KMS-11 (cell line): ENCODE data around the gene GABBR2.

Source experiments
- H2AFZ ChIP-seq: fragments of 200-600 bp; sonication (generic); 2 replicates; pipeline ENCODE4 v1.6.1; 2016; ENCODE audit warnings: antibody characterized with exemption, mixed run types, low read depth
- H3K27ac ChIP-seq: fragments of 200-600 bp; sonication (generic); 2 replicates; pipeline ENCODE4 v1.6.1; 2016; ENCODE audit warnings: mild to moderate bottlenecking, mixed run types
- H3K27me3 ChIP-seq: fragments of 200-600 bp; sonication (generic); 2 replicates; pipeline ENCODE4 v1.6.1; 2017; ENCODE audit warnings: mild to moderate bottlenecking, low read depth, mixed run types, moderate library complexity; ENCODE audit not compliant: insufficient read depth
- H3K36me3 ChIP-seq: fragments of 200-600 bp; sonication (generic); 2 replicates; pipeline ENCODE4 v1.6.1; 2017; ENCODE audit warnings: mild to moderate bottlenecking, mixed run types; ENCODE audit not compliant: insufficient read depth
- H3K4me1 ChIP-seq: fragments of 200-600 bp; sonication (generic); 2 replicates; pipeline ENCODE4 v1.6.1; 2016; ENCODE audit warnings: mild to moderate bottlenecking, low read depth, mixed run types; ENCODE audit not compliant: poor library complexity, severe bottlenecking
- H3K4me2 ChIP-seq: fragments of 200-600 bp; sonication (generic); 2 replicates; pipeline ENCODE4 v1.7.0; 2016; ENCODE audit warnings: mild to moderate bottlenecking, mixed run types
- H3K4me3 ChIP-seq: fragments of 200-600 bp; sonication (generic); IDR thresholded peaks from 2 replicates; pipeline ENCODE4 v1.6.1; 2017; ENCODE audit warnings: low read depth, low read length, mixed read lengths; ENCODE audit not compliant: insufficient read depth
- H3K79me2 ChIP-seq: fragments of 200-600 bp; sonication (generic); 2 replicates; pipeline ENCODE4 v1.6.1; 2016; ENCODE audit warnings: low read depth, mixed run types; ENCODE audit not compliant: insufficient read depth
- H3K9ac ChIP-seq: fragments of 200-600 bp; sonication (generic); 2 replicates; pipeline ENCODE4 v1.6.1; 2016; ENCODE audit warnings: mild to moderate bottlenecking, mixed run types
- H4K20me1 ChIP-seq: fragments of 200-600 bp; sonication (generic); 2 replicates; pipeline ENCODE4 v1.6.1; 2016; ENCODE audit warnings: mild to moderate bottlenecking, mixed run types; ENCODE audit not compliant: insufficient read depth
- CTCF ChIP-seq: fragments of 200-600 bp; sonication (generic); conservative IDR thresholded peaks from 2 replicates; pipeline ENCODE4 v1.6.1; 2017; ENCODE audit warnings: low read depth, mild to moderate bottlenecking, antibody characterized with exemption, low read length, moderate library complexity, mixed read lengths

Gene GABBR2

GRCh38 chr9:98306384-98307145, 402.2 kb downstream of the GABBR2 start:
- Histone ChIP-seq H3K9ac (no peak overlapping the region), H3K4me1 (no peaks in the 10 kb centered on the region), H3K27ac (no peak overlapping the region), H4K20me1 (no peaks in the 10 kb centered on the region), H3K79me2 (no peaks in the 10 kb centered on the region), H3K36me3 (no peaks in the 10 kb centered on the region), H3K27me3 (no peaks in the 10 kb centered on the region), H3K4me2 (no peak overlapping the region), H2AFZ (no peak overlapping the region), H3K4me3 (no peak overlapping the region)
- no peak for TF ChIP-seq CTCF

- no peak overlapping the region for H3K4me2 ChIP-seq
- no peaks in the 10 kb centered on the region for H3K79me2 ChIP-seq
- no peaks in the 10 kb centered on the region for H3K27me3 ChIP-seq
- H3K27ac ChIP-seq = no peak overlapping the region
- no peak overlapping the region for H3K9ac ChIP-seq
- no peak for TF ChIP-seq CTCF
- H3K4me1 ChIP-seq = no peaks in the 10 kb centered on the region
- no peaks in the 10 kb centered on the region for H3K36me3 ChIP-seq
- H3K4me3 ChIP-seq = no peak overlapping the region
- H4K20me1 ChIP-seq = no peaks in the 10 kb centered on the region
- no peak overlapping the region for H2AFZ ChIP-seq
These were observed 404.4 kb downstream of the GABBR2 start for GRCh38 chr9:98304381-98304780.

GRCh38 chr9:98303633-98304125, 405.1 kb downstream of the GABBR2 start:
- Histone ChIP-seq H3K4me2 (no peak overlapping the region), H3K9ac (no peak overlapping the region), H3K27me3 (no peaks in the 10 kb centered on the region), H2AFZ (no peak overlapping the region), H4K20me1 (no peaks in the 10 kb centered on the region), H3K79me2 (no peaks in the 10 kb centered on the region), H3K27ac (no peak overlapping the region), H3K4me3 (no peak overlapping the region), H3K36me3 (no peaks in the 10 kb centered on the region), H3K4me1 (no peaks in the 10 kb centered on the region)
- TF ChIP-seq CTCF = no peak

- no peak for TF ChIP-seq CTCF
- Histone ChIP-seq H3K27ac (no peak overlapping the region), H3K79me2 (no peaks in the 10 kb centered on the region), H3K4me1 (no peaks in the 10 kb centered on the region), H3K4me3 (no peak overlapping the region), H3K9ac (no peak overlapping the region), H2AFZ (no peak overlapping the region), H3K4me2 (no peak overlapping the region), H3K27me3 (no peaks in the 10 kb centered on the region), H3K36me3 (no peaks in the 10 kb centered on the region), H4K20me1 (no peaks in the 10 kb centered on the region)
These were observed 405.6 kb downstream of the GABBR2 start for GRCh38 chr9:98302938-98303632.
